ENCODE results near the gene DNLZ.

DNA sequence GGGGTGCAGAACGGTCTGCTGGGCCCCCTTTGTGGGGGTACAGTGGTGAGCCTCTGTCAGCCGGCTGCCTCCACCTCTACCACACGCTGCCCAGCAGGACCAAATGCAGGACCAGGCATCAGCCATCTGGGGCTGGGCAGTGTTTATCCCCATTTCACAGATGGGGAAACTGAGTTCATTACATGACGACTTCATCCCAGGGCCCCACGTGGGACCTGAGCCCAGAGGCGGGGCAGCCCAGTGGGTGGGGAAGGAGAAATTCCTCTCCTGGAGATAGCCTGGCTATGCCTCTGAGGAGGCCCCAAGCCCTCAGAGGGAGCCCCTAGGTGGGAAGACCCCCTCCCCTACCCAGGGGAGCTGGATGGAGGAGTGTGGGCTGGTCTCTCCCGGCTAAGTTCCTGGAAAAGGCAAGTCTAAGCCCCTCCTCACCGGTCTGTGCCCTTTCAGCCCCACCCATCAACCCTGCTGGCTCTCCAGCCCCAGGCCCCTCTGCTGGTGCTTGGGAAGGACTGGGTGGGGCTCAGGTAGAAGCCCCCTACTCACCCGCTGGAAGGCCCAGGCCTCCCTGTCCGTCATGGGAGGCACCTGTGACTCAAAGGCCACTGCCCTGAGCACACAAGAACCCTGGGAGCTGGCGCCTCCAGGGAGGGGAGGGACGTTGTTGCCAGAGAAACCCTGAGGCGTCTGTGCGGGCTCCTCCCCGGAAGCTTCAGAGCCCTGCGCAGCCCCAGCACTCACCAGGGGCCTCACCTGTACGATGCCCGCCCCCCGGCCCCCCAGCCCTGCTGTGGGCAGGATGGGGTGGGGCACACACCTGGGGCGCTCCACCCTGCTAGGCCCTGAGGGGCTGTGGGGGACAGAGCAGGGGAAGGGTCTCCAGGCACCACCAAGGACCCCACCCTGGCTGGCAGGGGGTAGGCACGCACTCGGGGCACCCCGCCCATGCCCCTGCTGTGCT, 52.2 kb downstream of the DNLZ start:
- TF ChIP-seq POLR2A (IDR thresholded peaks at IDR 0.05; ENCODE audit: low read length) (no peak), GATA1 (IDR thresholded peaks at IDR 0.05; ENCODE audit: low read depth, low read length) (no peak)
